Measurements from ENCODE around the gene VPS13D.

- TF ChIP-seq POLR2A (IDR thresholded peaks at IDR 0.05; ENCODE audit: low read length) (no peak), GATA1 (IDR thresholded peaks at IDR 0.05; ENCODE audit: low read depth, low read length) (no peak)
These were observed 300.8 kb downstream of the VPS13D start for GRCh38 chr1:12530462-12531178.

Data from erythroblast (primary cell).